ENCODE measurements around the gene ATP10A. TPM values are rescaled to one million over a fixed set of nuclear protein-coding genes. Genes with fewer than 3 reads are reported as not detected.
A peak's percentile ranks its signal among the peaks of the same experiment; 100 is the strongest.

ATP10A gene
- total and polyA plus RNA-seq, 8 donors, result 0.04 to 1.2 (median 0.41) TPM

GRCh38 chr15:25670025-25670554, 193.0 kb downstream of the ATP10A start:
- no peak for TF ChIP-seq CTCF (IDR thresholded peaks at IDR 0.05)
- H3K4me3 ChIP-seq, result no peak overlapping the region
- DNase-seq, result peak in 1 of 6 donors; percentile 15
- no peaks in the 10 kb centered on the region for H3K27me3 ChIP-seq
- no peak overlapping the region for H3K27ac ChIP-seq
- intact Hi-C loops (cut with DNase I), result no loop called here
- H3K4me1 ChIP-seq, result no peaks in the 10 kb centered on the region
- H3K36me3 ChIP-seq, result no peaks in the 10 kb centered on the region
- ATAC-seq, result peak in 3 of 4 donors; percentile 67 to 80 (median 77)
- no peak for FAIRE-seq
- 3 to 5% methylated on average over 15 of the region's 15 CpGs for WGBS, 2 donors
- no peaks in the 10 kb centered on the region for H3K9me3 ChIP-seq

- 58 to 81% methylated on average over 4 of the region's 4 CpGs for WGBS, 2 donors
- intact Hi-C loops (cut with DNase I), result no loop called here
- FAIRE-seq (no peak), DNase-seq (no peak), ATAC-seq (no peak)
- Histone ChIP-seq H3K4me3 (no peak overlapping the region), H3K27ac (no peak overlapping the region), H3K36me3 (no peaks in the 10 kb centered on the region), H3K27me3 (no peaks in the 10 kb centered on the region), H3K9me3 (no peaks in the 10 kb centered on the region), H3K4me1 (no peaks in the 10 kb centered on the region)
- TF ChIP-seq CTCF (IDR thresholded peaks at IDR 0.05), result no peak
Measured at GRCh38 chr15:25668901-25669300, 194.2 kb downstream of the ATP10A start.

GRCh38 chr15:25668236-25668795, 194.8 kb downstream of the ATP10A start:
- WGBS, 2 donors, result 54 to 62% methylated on average over 11 of the region's 11 CpGs
- Histone ChIP-seq H3K4me3 (no peak overlapping the region), H3K27me3 (no peaks in the 10 kb centered on the region), H3K9me3 (no peaks in the 10 kb centered on the region), H3K4me1 (no peaks in the 10 kb centered on the region), H3K36me3 (no peaks in the 10 kb centered on the region), H3K27ac (no peak overlapping the region)
- no peak for DNase-seq
- FAIRE-seq, result no peak
- ATAC-seq, result no peak
- no peak for TF ChIP-seq CTCF (IDR thresholded peaks at IDR 0.05)
- intact Hi-C loops (cut with DNase I), result no loop called here

- WGBS, 2 donors, result 53 to 64% methylated on average over 13 of the region's 13 CpGs
- Histone ChIP-seq H3K27ac (no peak overlapping the region), H3K36me3 (no peaks in the 10 kb centered on the region), H3K4me3 (no peak overlapping the region), H3K4me1 (no peaks in the 10 kb centered on the region), H3K27me3 (no peaks in the 10 kb centered on the region), H3K9me3 (no peaks in the 10 kb centered on the region)
- intact Hi-C loops (cut with DNase I), result no loop called here
- DNase-seq (no peak), ATAC-seq (no peak), FAIRE-seq (no peak)
- TF ChIP-seq CTCF (IDR thresholded peaks at IDR 0.05), result no peak
Measured at GRCh38 chr15:25667829-25668228, 195.3 kb downstream of the ATP10A start.

GRCh38 chr15:25665913-25666312, 197.2 kb downstream of the ATP10A start:
- no peak for TF ChIP-seq CTCF (IDR thresholded peaks at IDR 0.05)
- DNase-seq, result no peak
- H3K27me3 ChIP-seq, result no peaks in the 10 kb centered on the region
- intact Hi-C loops (cut with DNase I), result no loop called here
- WGBS, 2 donors, result 62 to 92% methylated on average over 3 of the region's 3 CpGs
- H3K4me1 ChIP-seq, result no peaks in the 10 kb centered on the region
- H3K36me3 ChIP-seq, result no peaks in the 10 kb centered on the region
- no peak for ATAC-seq
- H3K9me3 ChIP-seq, result no peaks in the 10 kb centered on the region
- no peak overlapping the region for H3K4me3 ChIP-seq
- no peak for FAIRE-seq
- no peak overlapping the region for H3K27ac ChIP-seq
